K562 (cell line): ENCODE results near the gene OR7G1.

Experiments
- CTCF ChIP-seq, 3 experiments: IDR thresholded peaks in 2 of 3; conservative IDR thresholded peaks in 1 of 3; 2 replicates each; pipeline ENCODE4 v1.5.1; 2011 to 2012; ENCODE audit warnings: low read length in 3 of 3, mild to moderate bottlenecking in 3 of 3, control low read depth in 2 of 3, improper control_type of control experiment in 1 of 3, inconsistent platforms in 1 of 3, low read depth in 1 of 3, mixed read lengths in 1 of 3, moderate library complexity in 1 of 3; ENCODE audit not compliant: insufficient read depth in 2 of 3
- FOXK2 ChIP-seq, 2 experiments: fragments of 450-650 bp; IDR thresholded peaks in 1 of 2; conservative IDR thresholded peaks in 1 of 2; 2 replicates each; pipeline ENCODE4 v1.6.1; 2016; ENCODE audit warnings: low read depth in 2 of 2, mild to moderate bottlenecking in 1 of 2
- ZBTB5 ChIP-seq: fragments of 450-650 bp; IDR thresholded peaks from 2 replicates; pipeline ENCODE4 v1.6.1; 2017; ENCODE audit warnings: antibody characterized with exemption

GRCh38 chr19:9144920-9145319, 29.4 kb upstream of the OR7G1 start:
- TF ChIP-seq CTCF (IDR thresholded peaks at IDR 0.05 in 2 of 3, conservative IDR thresholded peaks at IDR 0.05 in 1 of 3; ENCODE audit: insufficient read depth in 2 of 3, low read depth in 1 of 3, low read length in 3 of 3), result no peak
- no peak for TF ChIP-seq FOXK2 (conservative IDR thresholded peaks at IDR 0.05 in 1 of 2, IDR thresholded peaks at IDR 0.05 in 1 of 2; ENCODE audit: low read depth in 2 of 2)
- TF ChIP-seq ZBTB5, result no peak
